ENCODE data around the gene ITGA2. TPM values are rescaled to one million over a fixed set of nuclear protein-coding genes. Genes with fewer than 3 reads are reported as not detected.
A peak's percentile ranks its signal among the peaks of the same experiment; 100 is the strongest.

The ITGA2 gene
- total RNA-seq, 1 donor from 2014 or later, result 1.0 TPM

DNA sequence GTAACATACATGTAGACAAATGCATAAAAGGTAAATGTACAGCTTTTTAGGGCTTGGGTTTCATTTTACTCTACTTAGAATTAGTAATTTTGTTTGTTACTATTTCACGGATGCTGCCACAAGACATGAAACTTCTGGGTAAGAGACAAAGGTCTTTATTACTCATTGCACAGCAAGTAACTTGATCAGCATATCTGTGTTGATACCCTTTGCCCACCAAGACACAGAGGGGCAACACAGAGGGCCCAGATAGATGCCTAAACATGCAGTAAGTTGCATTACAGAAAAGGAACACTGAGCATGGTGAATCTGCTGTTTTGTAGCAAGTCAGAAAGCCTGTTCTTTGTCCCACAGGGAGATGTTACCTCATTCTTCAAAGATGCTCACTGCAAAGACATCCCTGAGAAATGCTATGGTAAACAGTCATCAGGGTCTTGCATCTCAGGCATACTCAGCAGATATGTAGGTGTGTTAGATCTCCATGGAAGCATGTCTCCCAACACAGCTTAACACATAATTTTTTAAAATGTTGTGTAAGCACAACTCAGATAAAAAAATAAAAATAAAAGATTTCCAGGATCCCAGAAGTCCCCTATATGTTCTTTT lies 10.3 kb downstream of the ITGA2 start:
- H3K4me3 Mint-ChIP-seq (ENCODE audit: unreplicated experiment), result no peak overlapping the region
- H3K27ac Mint-ChIP-seq (ENCODE audit: unreplicated experiment), result no peak overlapping the region
- H3K36me3 Mint-ChIP-seq (ENCODE audit: low read depth), result no peaks in the 10 kb centered on the region
- no peaks in the 10 kb centered on the region for H3K9me3 Mint-ChIP-seq (ENCODE audit: low read depth)
- H3K27me3 Mint-ChIP-seq (ENCODE audit: low read depth), result no peaks in the 10 kb centered on the region
- no peak for TF ChIP-seq CTCF (IDR thresholded peaks at IDR 0.05)
- DNase-seq (ENCODE audit: low spot score), result no peak
- H3K4me1 Mint-ChIP-seq (ENCODE audit: low read depth), result peaks cover 4% of the 10 kb centered on the region

DNA sequence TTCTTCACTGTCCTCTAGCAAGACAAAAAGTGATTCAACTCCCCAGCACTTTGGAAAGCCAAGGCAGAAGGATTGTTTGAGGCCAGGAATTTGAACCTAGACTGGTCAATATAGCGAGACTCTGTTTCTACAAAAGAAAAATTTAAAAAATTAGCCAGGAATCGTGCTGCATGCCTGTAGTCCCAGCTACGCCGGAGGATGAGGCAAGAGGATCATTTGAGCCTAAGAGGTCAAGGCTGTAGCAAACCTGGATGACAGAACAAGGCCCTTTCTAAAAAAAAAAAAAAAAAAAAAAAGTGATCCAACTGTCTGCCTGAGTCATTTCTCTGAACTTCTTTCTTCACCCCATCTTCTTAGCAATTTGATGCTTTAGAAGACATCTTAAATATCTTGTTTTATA lies 12.4 kb downstream of the ITGA2 start:
- TF ChIP-seq CTCF (IDR thresholded peaks at IDR 0.05), result no peak
- Mint-ChIP-seq H3K4me3 (ENCODE audit: unreplicated experiment) (no peak overlapping the region), H3K9me3 (ENCODE audit: low read depth) (no peaks in the 10 kb centered on the region), H3K4me1 (ENCODE audit: low read depth) (peaks cover 10% of the 10 kb centered on the region), H3K27ac (ENCODE audit: unreplicated experiment) (no peak overlapping the region), H3K36me3 (ENCODE audit: low read depth) (no peaks in the 10 kb centered on the region), H3K27me3 (ENCODE audit: low read depth) (no peaks in the 10 kb centered on the region)
- DNase-seq (ENCODE audit: low spot score), result no peak

DNA sequence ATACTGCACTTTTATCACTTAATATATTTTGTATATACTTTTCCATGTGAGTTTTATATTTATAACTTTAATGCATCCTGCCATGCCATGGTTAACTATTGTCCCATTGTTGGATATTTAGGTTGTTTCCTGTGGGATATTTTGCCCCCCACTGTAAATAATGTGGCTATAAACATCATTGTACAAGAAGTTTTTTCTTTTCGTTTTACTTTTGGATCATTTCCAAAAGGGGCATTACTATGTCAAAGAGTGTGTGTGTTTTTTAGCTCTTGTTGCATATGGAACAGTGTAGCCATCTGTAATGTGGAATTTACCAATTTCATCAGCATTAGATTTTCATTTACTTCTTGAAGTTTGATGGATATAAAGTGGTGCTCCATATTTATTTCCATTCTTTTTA lies 13.3 kb downstream of the ITGA2 start:
- no peak for TF ChIP-seq CTCF (IDR thresholded peaks at IDR 0.05)
- H3K27me3 Mint-ChIP-seq (ENCODE audit: low read depth), result no peaks in the 10 kb centered on the region
- no peaks in the 10 kb centered on the region for H3K36me3 Mint-ChIP-seq (ENCODE audit: low read depth)
- no peak overlapping the region for H3K4me3 Mint-ChIP-seq (ENCODE audit: unreplicated experiment)
- no peak overlapping the region for H3K27ac Mint-ChIP-seq (ENCODE audit: unreplicated experiment)
- H3K4me1 Mint-ChIP-seq (ENCODE audit: low read depth), result peaks cover 15% of the 10 kb centered on the region
- DNase-seq (ENCODE audit: low spot score), result no peak
- no peaks in the 10 kb centered on the region for H3K9me3 Mint-ChIP-seq (ENCODE audit: low read depth)

DNA sequence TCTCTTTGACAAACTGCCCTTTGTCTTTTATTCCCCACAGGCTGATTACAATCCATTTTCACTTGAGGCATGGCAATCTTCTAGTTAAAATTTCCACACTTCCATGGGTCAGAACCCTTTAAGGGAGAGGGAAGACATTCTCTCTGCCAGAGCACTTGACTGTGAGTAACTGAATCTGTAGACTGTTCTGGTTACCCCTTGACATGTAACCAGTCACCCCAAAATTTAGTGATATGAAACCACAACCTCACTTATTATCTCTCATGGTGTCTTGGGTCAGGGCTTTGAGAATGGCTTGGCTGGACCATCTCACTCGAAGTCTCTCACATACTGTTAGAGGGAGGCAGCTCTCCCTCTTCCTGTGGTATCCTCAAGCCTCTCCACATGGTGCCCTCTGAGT lies 14.0 kb downstream of the ITGA2 start:
- H3K9me3 Mint-ChIP-seq (ENCODE audit: low read depth), result no peaks in the 10 kb centered on the region
- TF ChIP-seq CTCF (IDR thresholded peaks at IDR 0.05), result no peak
- no peak for DNase-seq (ENCODE audit: low spot score)
- no peaks in the 10 kb centered on the region for H3K27me3 Mint-ChIP-seq (ENCODE audit: low read depth)
- peaks cover 16% of the 10 kb centered on the region for H3K4me1 Mint-ChIP-seq (ENCODE audit: low read depth)
- no peak overlapping the region for H3K4me3 Mint-ChIP-seq (ENCODE audit: unreplicated experiment)
- no peak overlapping the region for H3K27ac Mint-ChIP-seq (ENCODE audit: unreplicated experiment)
- no peaks in the 10 kb centered on the region for H3K36me3 Mint-ChIP-seq (ENCODE audit: low read depth)

GRCh38 chr5:53006911-53007890 lies 18.0 kb downstream of the ITGA2 start:
- Mint-ChIP-seq H3K4me1 (ENCODE audit: low read depth) (peaks cover 16% of the 10 kb centered on the region), H3K9me3 (ENCODE audit: low read depth) (no peaks in the 10 kb centered on the region), H3K27ac (ENCODE audit: unreplicated experiment) (peak overlapping the region; percentile 25), H3K4me3 (ENCODE audit: unreplicated experiment) (no peak overlapping the region), H3K27me3 (ENCODE audit: low read depth) (peaks cover 2% of the 10 kb centered on the region), H3K36me3 (ENCODE audit: low read depth) (no peaks in the 10 kb centered on the region)
- TF ChIP-seq CTCF (IDR thresholded peaks at IDR 0.05), result no peak
- no peak for DNase-seq (ENCODE audit: low spot score)
